ENCODE results near the gene NFIX.
"Not testable (repeated sequence)": the region's sequence is repeated elsewhere in the genome, so short reads cannot be mapped to it uniquely, and the experiment has no call there.

NFIX gene

GRCh38 chr19:12994701-12995595 lies at the start of gene NFIX:
NFIX (plus strand) TSS chr19:12995475; CDS start chr19:12995838, 363 bp downstream.
- DNase-seq (ENCODE audit: low spot score), result peak; percentile 88

- peak; percentile 97 for DNase-seq (ENCODE audit: low spot score)
These were observed 49.7 kb upstream of the NFIX start, which contains the start of gene RAD23A for GRCh38 chr19:12945479-12946091. RAD23A (plus strand) TSS chr19:12945862; CDS start chr19:12945949, 87 bp downstream.

- peak; percentile 88 for DNase-seq (ENCODE audit: low spot score)
These were observed 49.1 kb upstream of the NFIX start for GRCh38 chr19:12946092-12946721.

- no peak for DNase-seq (ENCODE audit: low spot score)
These were observed 48.4 kb upstream of the NFIX start for GRCh38 chr19:12946731-12947496.

GRCh38 chr19:12947702-12948611 lies 47.3 kb upstream of the NFIX start:
- DNase-seq (ENCODE audit: low spot score), result no peak

GRCh38 chr19:12948612-12949362 lies 46.5 kb upstream of the NFIX start:
- DNase-seq (ENCODE audit: low spot score), result no peak

- no peak for DNase-seq (ENCODE audit: low spot score)
These were observed 45.7 kb upstream of the NFIX start for GRCh38 chr19:12949363-12950283.

GRCh38 chr19:12952050-12952449 lies 43.2 kb upstream of the NFIX start:
- DNase-seq (ENCODE audit: low spot score), result not testable (repeated sequence)

- DNase-seq (ENCODE audit: low spot score), result peak; percentile 83
These were observed 42.7 kb upstream of the NFIX start for GRCh38 chr19:12952488-12953137.

GRCh38 chr19:12953138-12953798 lies 42.0 kb upstream of the NFIX start:
- DNase-seq (ENCODE audit: low spot score), result peak; percentile 27

- DNase-seq (ENCODE audit: low spot score), result no peak
These were observed 41.3 kb upstream of the NFIX start for GRCh38 chr19:12953799-12954611.

GRCh38 chr19:12954612-12954962 lies 40.7 kb upstream of the NFIX start:
- DNase-seq (ENCODE audit: low spot score), result no peak

- not testable (repeated sequence) for DNase-seq (ENCODE audit: low spot score)
These were observed 39.7 kb upstream of the NFIX start for GRCh38 chr19:12955575-12955974.

GRCh38 chr19:12955996-12956395 lies 39.3 kb upstream of the NFIX start:
- DNase-seq (ENCODE audit: low spot score), result no peak

- peak; percentile 90 for DNase-seq (ENCODE audit: low spot score)
These were observed 38.6 kb upstream of the NFIX start, which contains the start of gene GADD45GIP1 for GRCh38 chr19:12956446-12957388. GADD45GIP1 (minus strand) TSS chr19:12957223; CDS start chr19:12957212, 11 bp downstream.
